CD4-positive, alpha-beta memory T cell (primary cell): ENCODE measurements around the gene KIF19. TPM values are rescaled to one million over a fixed set of nuclear protein-coding genes. Genes with fewer than 3 reads are reported as not detected.

Source experiments
- CTCF ChIA-PET: fragments of 350-600 bp; sonication (Branson Sonifier 250); formaldehyde crosslinking; loops from one replicate; lab custom pipeline; 2021; ENCODE audit warnings: inconsistent platforms; ENCODE audit not compliant: partially characterized antibody; lab: Charles Lee
- POLR2A ChIA-PET: fragments of 350-600 bp; sonication (Branson Sonifier 250); formaldehyde crosslinking; loops from one replicate; lab custom pipeline; 2021; ENCODE audit not compliant: partially characterized antibody; lab: Charles Lee
- DNase-seq, 5 donors: peaks; one replicate each; pipeline versions ENCODE4 v3.0.0 to v3.0.0-alpha.2; 2020 to 2022; ENCODE audit warnings: mixed read lengths in 1 of 5
- H3K27ac ChIP-seq: one replicate; pipeline ENCODE4 v1.7.0; 2013; ENCODE audit warnings: low read depth, low read length
- H3K27me3 ChIP-seq: 2 replicates; pipeline ENCODE4 v1.7.0; 2013; ENCODE audit warnings: mild to moderate bottlenecking, low read length, moderate library complexity; ENCODE audit not compliant: insufficient read depth
- H3K36me3 ChIP-seq: 2 replicates; pipeline ENCODE4 v1.7.0; 2013; ENCODE audit warnings: mild to moderate bottlenecking, low read length, moderate library complexity; ENCODE audit not compliant: insufficient read depth
- H3K4me1 ChIP-seq: 2 replicates; pipeline ENCODE4 v1.7.0; 2013; ENCODE audit warnings: mild to moderate bottlenecking, low read length, moderate library complexity; ENCODE audit not compliant: insufficient read depth
- H3K4me3 ChIP-seq, 2 donors: one replicate each; pipeline ENCODE4 v1.7.0; 2013; ENCODE audit warnings: low read length in 2 of 2, mild to moderate bottlenecking in 1 of 2
- H3K9me3 ChIP-seq, 2 donors: one replicate each; pipeline ENCODE4 v1.7.0; 2013; ENCODE audit warnings: low read length in 2 of 2, control low read depth in 1 of 2; ENCODE audit not compliant: control insufficient read depth in 1 of 2
- H3K27ac Mint-ChIP-seq, 7 donors: one replicate each; pipeline ENCODE4 v1.8.0; 2020 to 2021; ENCODE audit warnings: mixed read lengths in 7 of 7, mild to moderate bottlenecking in 6 of 7, inconsistent platforms in 3 of 7, moderate library complexity in 3 of 7
- H3K27me3 Mint-ChIP-seq, 2 donors: one replicate each; pipeline ENCODE4 v1.8.0; 2020 to 2021; ENCODE audit warnings: mixed read lengths in 2 of 2
- H3K36me3 Mint-ChIP-seq, 2 donors: one replicate each; pipeline ENCODE4 v1.8.0; 2020 to 2021; ENCODE audit warnings: mixed read lengths in 2 of 2, inconsistent platforms in 1 of 2, mild to moderate bottlenecking in 1 of 2
- H3K4me1 Mint-ChIP-seq, 4 donors: one replicate each; pipeline ENCODE4 v1.8.0; 2020 to 2021; ENCODE audit warnings: mixed read lengths in 4 of 4, mild to moderate bottlenecking in 1 of 4
- H3K4me3 Mint-ChIP-seq, 8 donors: one replicate each; pipeline ENCODE4 v1.8.0; 2020 to 2021; ENCODE audit warnings: mixed read lengths in 8 of 8, mild to moderate bottlenecking in 7 of 8, moderate library complexity in 6 of 8, inconsistent platforms in 3 of 8
- H3K9me3 Mint-ChIP-seq, 8 donors: one replicate each; pipeline ENCODE4 v1.8.0; 2020 to 2021; ENCODE audit warnings: mixed read lengths in 8 of 8, mild to moderate bottlenecking in 5 of 8, inconsistent platforms in 3 of 8, moderate library complexity in 1 of 8
- intact Hi-C: fragments of 100-400 bp; cut with micrococcal nuclease; formaldehyde crosslinking; loops from one replicate; pipeline ENCODE4 v1.15.1; 2023
- polyA plus RNA-seq, 2 donors: library from polyadenylated mRNA; unstranded; fragments of 300-500 nt; fragmentation: Illumina TruSeq; gene quantifications; one replicate each; pipeline ENCODE4 v1.2.3, GENCODE V29; 2021
- total RNA-seq, 2 experiments: library from RNA; stranded (reverse); gene quantifications; one replicate each; pipeline ENCODE4 v1.2.3, GENCODE V29; 2021

The KIF19 gene
- total and polyA plus RNA-seq, 4 experiments from 2014 or later = 1.5 to 2.3 (median 1.6) TPM

GRCh38 chr17:74351552-74352210 lies 25.7 kb downstream of the KIF19 start:
- Mint-ChIP-seq H3K27ac (no peak overlapping the region), H3K4me3 (no peak overlapping the region), H3K4me1 (peaks cover 5 to 12% (median 6%) of the 10 kb centered on the region in 4 donors), H3K9me3 (peaks cover 0 to 4% (median 0%) of the 10 kb centered on the region in 8 donors), H3K27me3 (peaks cover 20 to 22% of the 10 kb centered on the region in 2 donors), H3K36me3 (no peaks in the 10 kb centered on the region)
- no peaks in the 10 kb centered on the region for H3K9me3 ChIP-seq
- H3K36me3 ChIP-seq = no peaks in the 10 kb centered on the region
- H3K27me3 ChIP-seq = peaks cover 15% of the 10 kb centered on the region
- H3K4me1 ChIP-seq = peaks cover 5% of the 10 kb centered on the region
- H3K27ac ChIP-seq = no peak overlapping the region
- ChIA-PET POLR2A (no interaction called here), CTCF (interaction anchor here (0.8 to 4.6 kb wide), 8 partner anchors 11 to 64 kb away, joined by 3 to 23 read pairs (median 6); partner anchors contain the start of genes BTBD17 and GPR142)
- intact Hi-C loops = no loop called here
- DNase-seq = peak in 1 of 5 donors; percentile 16
- no peak overlapping the region for H3K4me3 ChIP-seq

- H3K27ac Mint-ChIP-seq = no peak overlapping the region
- peak overlapping the region in 1 of 8 donors; percentile 41 for H3K4me3 Mint-ChIP-seq
- H3K36me3 Mint-ChIP-seq = no peaks in the 10 kb centered on the region
- no peak for DNase-seq
- Histone ChIP-seq H3K9me3 (no peaks in the 10 kb centered on the region), H3K27ac (no peak overlapping the region), H3K36me3 (no peaks in the 10 kb centered on the region), H3K4me3 (no peak overlapping the region), H3K27me3 (peaks cover 21% of the 10 kb centered on the region), H3K4me1 (peaks cover 13% of the 10 kb centered on the region)
- POLR2A ChIA-PET = no interaction called here
- H3K27me3 Mint-ChIP-seq = peaks cover 25 to 27% of the 10 kb centered on the region in 2 donors
- peaks cover 5 to 17% (median 10%) of the 10 kb centered on the region in 4 donors for H3K4me1 Mint-ChIP-seq
- CTCF ChIA-PET = interaction anchor here (0.7 to 4.6 kb wide), 6 partner anchors 9 to 142 kb away, joined by 3 to 23 read pairs (median 6); partner anchors contain the start of genes BTBD17 and GPR142
- intact Hi-C loops = loop anchor here (1.0 kb wide), 2 partner anchors 52 to 143 kb away; no protein-coding TSS in a partner anchor
- peaks cover 0 to 4% (median 0%) of the 10 kb centered on the region in 8 donors for H3K9me3 Mint-ChIP-seq
Observed at GRCh38 chr17:74353446-74354060, 27.5 kb downstream of the KIF19 start.

- Mint-ChIP-seq H3K4me3 (peak overlapping the region in 3 of 8 donors; percentile 9 to 54 (median 32)), H3K9me3 (peaks cover 0 to 4% (median 0%) of the 10 kb centered on the region in 8 donors)
- POLR2A ChIA-PET = no interaction called here
Observed at GRCh38 chr17:74354123-74354522, 28.1 kb downstream of the KIF19 start.

GRCh38 chr17:74354561-74354960 lies 28.5 kb downstream of the KIF19 start:
- intact Hi-C loops = loop anchor here (1.0 kb wide), 2 partner anchors 53 to 144 kb away; no protein-coding TSS in a partner anchor
- H3K4me3 Mint-ChIP-seq = peak overlapping the region in 1 of 8 donors; percentile 54
- no peak overlapping the region for H3K27ac Mint-ChIP-seq
- no peaks in the 10 kb centered on the region for H3K9me3 ChIP-seq
- POLR2A ChIA-PET = no interaction called here
- H3K9me3 Mint-ChIP-seq = peaks cover 0 to 4% (median 0%) of the 10 kb centered on the region in 8 donors
- H3K36me3 Mint-ChIP-seq = no peaks in the 10 kb centered on the region
- peaks cover 29 to 31% of the 10 kb centered on the region in 2 donors for H3K27me3 Mint-ChIP-seq
- no peak for DNase-seq
- H3K36me3 ChIP-seq = no peaks in the 10 kb centered on the region
- H3K27ac ChIP-seq = no peak overlapping the region
- H3K4me1 Mint-ChIP-seq = peaks cover 5 to 20% (median 10%) of the 10 kb centered on the region in 4 donors
- H3K27me3 ChIP-seq = peaks cover 25% of the 10 kb centered on the region
- CTCF ChIA-PET = no interaction called here
- no peak overlapping the region for H3K4me3 ChIP-seq
- H3K4me1 ChIP-seq = peaks cover 13% of the 10 kb centered on the region

More at GRCh38 chr17:74354123-74354522, 28.1 kb downstream of the KIF19 start:
- Mint-ChIP-seq H3K27me3 (peaks cover 29 to 31% of the 10 kb centered on the region in 2 donors), H3K27ac (no peak overlapping the region), H3K4me1 (peaks cover 5 to 20% (median 10%) of the 10 kb centered on the region in 4 donors), H3K36me3 (no peaks in the 10 kb centered on the region)
- Histone ChIP-seq H3K27me3 (peaks cover 25% of the 10 kb centered on the region), H3K27ac (no peak overlapping the region), H3K36me3 (no peaks in the 10 kb centered on the region), H3K4me1 (peaks cover 13% of the 10 kb centered on the region), H3K4me3 (no peak overlapping the region), H3K9me3 (no peaks in the 10 kb centered on the region)
- DNase-seq = peak; percentile 49 to 55 (median 54)
- CTCF ChIA-PET = interaction anchor here (2.7 to 4.6 kb wide), 2 partner anchors 13 to 53 kb away, joined by 11 to 23 read pairs; partner anchors contain the start of gene GPR142
- intact Hi-C loops = loop anchor here (1.0 kb wide), 2 partner anchors 53 to 144 kb away; no protein-coding TSS in a partner anchor

- no peaks in the 10 kb centered on the region for H3K36me3 ChIP-seq
- Mint-ChIP-seq H3K36me3 (no peaks in the 10 kb centered on the region), H3K9me3 (peaks cover 0 to under 1% (median 0%) of the 10 kb centered on the region in 8 donors), H3K4me3 (no peak overlapping the region), H3K4me1 (peaks cover 5 to 20% (median 10%) of the 10 kb centered on the region in 4 donors), H3K27ac (no peak overlapping the region), H3K27me3 (peaks cover 29 to 31% of the 10 kb centered on the region in 2 donors)
- DNase-seq = no peak
- H3K4me1 ChIP-seq = peaks cover 13% of the 10 kb centered on the region
- intact Hi-C loops = no loop called here
- H3K9me3 ChIP-seq = no peaks in the 10 kb centered on the region
- H3K27ac ChIP-seq = no peak overlapping the region
- H3K4me3 ChIP-seq = no peak overlapping the region
- H3K27me3 ChIP-seq = peaks cover 30% of the 10 kb centered on the region
- ChIA-PET CTCF (interaction anchor here (2.4 kb wide), 1 partner anchor 13 kb away, joined by 11 read pairs; the partner anchor contains the start of gene GPR142), POLR2A (no interaction called here)
Observed at GRCh38 chr17:74355065-74355464, 29.0 kb downstream of the KIF19 start.

- no peaks in the 10 kb centered on the region for H3K9me3 ChIP-seq
- no peak overlapping the region for H3K27ac ChIP-seq
- peaks cover 30% of the 10 kb centered on the region for H3K27me3 ChIP-seq
- CTCF ChIA-PET = interaction anchor here (0.6 to 2.4 kb wide), 9 partner anchors 9 to 154 kb away, joined by 3 to 11 read pairs (median 3); partner anchors contain the start of genes GPR142 and RPL38
- H3K4me3 Mint-ChIP-seq = peak overlapping the region in 3 of 8 donors; percentile 43 to 52 (median 51)
- H3K27me3 Mint-ChIP-seq = peaks cover 25 to 33% of the 10 kb centered on the region in 2 donors
- H3K36me3 ChIP-seq = no peaks in the 10 kb centered on the region
- no peak overlapping the region for H3K4me3 ChIP-seq
- H3K9me3 Mint-ChIP-seq = no peaks in the 10 kb centered on the region
- POLR2A ChIA-PET = interaction anchor here (0.9 to 1.5 kb wide), 2 partner anchors 144 to 147 kb away, joined by 3 to 4 read pairs; partner anchors contain the start of gene TTYH2
- peaks cover 13% of the 10 kb centered on the region for H3K4me1 ChIP-seq
- H3K27ac Mint-ChIP-seq = no peak overlapping the region
- peaks cover 7 to 20% (median 13%) of the 10 kb centered on the region in 4 donors for H3K4me1 Mint-ChIP-seq
- H3K36me3 Mint-ChIP-seq = no peaks in the 10 kb centered on the region
- peak in 3 of 5 donors; percentile 14 to 25 (median 14) for DNase-seq
- intact Hi-C loops = no loop called here
Observed at GRCh38 chr17:74356646-74357465, 30.8 kb downstream of the KIF19 start.
